ENCODE results near the gene ZNF566.

ZNF566 gene

DNA sequence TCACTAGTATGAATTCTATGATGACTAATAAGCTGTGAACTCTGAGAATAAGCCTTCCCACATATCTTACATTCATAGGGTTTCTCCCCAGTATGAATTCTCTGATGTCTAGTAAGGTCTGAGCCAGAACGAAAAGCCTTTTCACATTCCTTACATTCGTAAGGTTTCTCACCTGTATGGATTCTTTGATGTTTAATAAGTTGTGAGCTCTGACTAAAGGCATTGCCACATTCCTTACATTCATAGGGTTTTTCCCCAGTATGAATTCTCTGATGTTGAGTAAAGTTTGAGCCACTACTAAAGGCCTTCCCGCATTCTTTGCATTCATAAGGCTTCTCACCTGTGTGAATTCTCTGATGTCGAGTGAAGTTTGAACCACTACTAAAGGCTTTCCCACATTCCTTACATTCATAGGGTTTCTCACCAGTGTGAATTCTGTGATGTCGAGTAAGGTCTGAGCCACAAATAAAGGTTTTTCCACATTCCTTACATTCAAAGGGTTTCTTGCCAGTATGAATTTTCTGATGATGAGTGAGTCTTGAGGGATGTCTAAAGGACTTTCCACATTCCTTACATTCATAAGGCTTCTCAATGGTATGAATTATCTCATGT is 40.2 kb downstream of the ZNF566 start:
- DNase-seq (ENCODE audit: insufficient read length, low spot score), result no peak
- FAIRE-seq, result no peak
- TF ChIP-seq, protein P1, sequence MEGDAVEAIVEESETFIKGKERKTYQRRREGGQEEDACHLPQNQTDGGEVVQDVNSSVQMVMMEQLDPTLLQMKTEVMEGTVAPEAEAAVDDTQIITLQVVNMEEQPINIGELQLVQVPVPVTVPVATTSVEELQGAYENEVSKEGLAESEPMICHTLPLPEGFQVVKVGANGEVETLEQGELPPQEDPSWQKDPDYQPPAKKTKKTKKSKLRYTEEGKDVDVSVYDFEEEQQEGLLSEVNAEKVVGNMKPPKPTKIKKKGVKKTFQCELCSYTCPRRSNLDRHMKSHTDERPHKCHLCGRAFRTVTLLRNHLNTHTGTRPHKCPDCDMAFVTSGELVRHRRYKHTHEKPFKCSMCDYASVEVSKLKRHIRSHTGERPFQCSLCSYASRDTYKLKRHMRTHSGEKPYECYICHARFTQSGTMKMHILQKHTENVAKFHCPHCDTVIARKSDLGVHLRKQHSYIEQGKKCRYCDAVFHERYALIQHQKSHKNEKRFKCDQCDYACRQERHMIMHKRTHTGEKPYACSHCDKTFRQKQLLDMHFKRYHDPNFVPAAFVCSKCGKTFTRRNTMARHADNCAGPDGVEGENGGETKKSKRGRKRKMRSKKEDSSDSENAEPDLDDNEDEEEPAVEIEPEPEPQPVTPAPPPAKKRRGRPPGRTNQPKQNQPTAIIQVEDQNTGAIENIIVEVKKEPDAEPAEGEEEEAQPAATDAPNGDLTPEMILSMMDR (IDR thresholded peaks at IDR 0.05; ENCODE audit: insufficient read depth, missing control alignments), result no peak

DNA sequence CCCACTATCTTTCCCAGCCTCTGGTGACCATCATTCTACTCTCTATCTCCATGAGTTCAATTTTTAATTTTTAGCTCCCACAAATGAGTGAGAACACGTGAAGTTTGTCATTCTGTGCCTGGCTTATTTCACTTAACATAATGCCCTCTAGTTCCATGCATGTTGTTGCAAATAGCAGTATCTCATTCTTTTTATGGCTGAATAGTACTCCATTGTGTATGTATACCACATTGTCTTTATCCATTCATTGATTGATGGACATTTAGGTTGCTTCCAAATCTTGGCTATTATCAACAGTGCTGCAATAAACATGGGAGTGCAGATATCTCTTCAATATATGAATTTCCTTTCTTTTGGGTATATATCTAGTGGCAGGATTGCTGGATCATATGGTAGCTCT is 48.0 kb downstream of the ZNF566 start:
- DNase-seq (ENCODE audit: insufficient read length, low spot score) (no peak), FAIRE-seq (no peak)
- TF ChIP-seq, protein P1 (IDR thresholded peaks at IDR 0.05; ENCODE audit: insufficient read depth, missing control alignments), result no peak

DNA sequence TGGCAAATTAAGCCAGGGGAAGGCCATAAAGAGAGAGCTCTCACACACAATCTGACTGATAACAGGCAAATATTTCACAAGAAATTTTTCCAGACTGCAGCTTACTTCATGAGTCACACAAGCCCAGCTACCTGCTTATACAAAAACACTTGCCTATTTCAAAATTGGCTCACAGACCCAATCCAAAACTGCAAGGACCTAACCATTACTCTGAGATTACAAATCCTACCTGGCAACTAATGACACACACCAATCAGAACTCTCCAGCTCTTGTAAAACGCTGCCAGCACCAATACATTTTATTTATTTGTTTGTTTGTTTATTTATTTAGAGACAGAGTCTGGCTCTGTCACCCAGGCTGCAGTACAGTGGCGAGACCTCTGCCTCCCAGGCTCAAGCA is 52.8 kb downstream of the ZNF566 start:
- DNase-seq (ENCODE audit: insufficient read length, low spot score) (no peak), FAIRE-seq (no peak)
- TF ChIP-seq, protein P1 (IDR thresholded peaks at IDR 0.05; ENCODE audit: insufficient read depth, missing control alignments), result no peak

DNA sequence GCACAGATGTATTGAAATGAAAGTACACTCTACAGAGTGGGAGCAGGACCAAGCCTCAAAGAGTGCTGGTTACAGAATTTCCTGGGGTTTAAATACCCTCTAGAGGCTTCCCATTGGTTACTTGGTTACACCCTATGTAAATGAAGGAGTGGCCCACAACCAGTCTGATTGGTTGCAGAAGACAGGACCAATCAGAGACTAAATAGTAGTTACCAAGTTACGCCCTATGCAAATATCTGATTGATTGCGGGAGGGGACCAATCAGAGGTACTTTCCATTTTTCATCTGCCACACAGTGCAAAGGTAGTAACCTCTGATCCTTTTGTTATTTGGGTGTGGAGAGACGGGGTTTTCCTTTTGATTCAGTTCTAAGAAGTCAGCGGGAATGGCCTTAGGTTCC is 65.4 kb downstream of the ZNF566 start:
- TF ChIP-seq, protein P1 (IDR thresholded peaks at IDR 0.05; ENCODE audit: insufficient read depth, missing control alignments), result no peak
- DNase-seq (ENCODE audit: insufficient read length, low spot score) (no peak), FAIRE-seq (no peak)

DNA sequence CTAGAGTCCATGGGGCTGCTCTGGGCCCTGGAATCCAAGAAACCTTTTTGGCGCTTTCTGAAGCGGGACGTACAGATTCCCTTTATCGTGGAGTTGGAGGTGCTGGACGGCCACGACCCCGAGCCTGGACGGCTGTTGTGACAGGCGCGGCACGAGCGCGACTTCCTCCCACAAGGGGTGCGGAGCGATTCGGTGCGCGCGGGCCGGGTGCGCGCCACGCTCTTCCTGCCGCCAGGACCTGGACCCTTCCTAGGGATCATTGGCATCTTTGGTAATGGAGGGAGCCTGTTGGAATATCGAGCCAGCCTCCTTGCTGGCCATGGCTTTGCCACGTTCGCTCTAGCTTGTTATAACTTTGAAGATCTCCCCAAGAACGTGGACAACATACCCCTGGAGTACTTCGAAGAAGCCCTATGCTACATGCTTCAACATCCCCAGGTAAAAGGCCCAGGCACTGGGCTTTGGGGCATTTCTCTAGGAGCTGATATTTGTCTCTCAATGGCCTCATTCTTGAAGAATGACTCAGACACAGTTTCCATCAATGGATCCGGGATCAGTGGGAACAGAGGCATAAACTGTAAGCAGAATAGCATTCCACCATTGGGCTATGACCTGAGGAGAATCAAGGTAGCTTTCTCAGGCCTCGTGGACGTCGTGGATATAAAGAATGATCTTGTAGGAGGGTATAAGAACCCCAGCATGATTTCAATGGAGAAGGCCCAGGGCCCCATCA is 67.4 kb downstream of the ZNF566 start:
- FAIRE-seq (peak; percentile 38), DNase-seq (ENCODE audit: insufficient read length, low spot score) (no peak)
- TF ChIP-seq, protein P1 (IDR thresholded peaks at IDR 0.05; ENCODE audit: insufficient read depth, missing control alignments), result no peak

DNA sequence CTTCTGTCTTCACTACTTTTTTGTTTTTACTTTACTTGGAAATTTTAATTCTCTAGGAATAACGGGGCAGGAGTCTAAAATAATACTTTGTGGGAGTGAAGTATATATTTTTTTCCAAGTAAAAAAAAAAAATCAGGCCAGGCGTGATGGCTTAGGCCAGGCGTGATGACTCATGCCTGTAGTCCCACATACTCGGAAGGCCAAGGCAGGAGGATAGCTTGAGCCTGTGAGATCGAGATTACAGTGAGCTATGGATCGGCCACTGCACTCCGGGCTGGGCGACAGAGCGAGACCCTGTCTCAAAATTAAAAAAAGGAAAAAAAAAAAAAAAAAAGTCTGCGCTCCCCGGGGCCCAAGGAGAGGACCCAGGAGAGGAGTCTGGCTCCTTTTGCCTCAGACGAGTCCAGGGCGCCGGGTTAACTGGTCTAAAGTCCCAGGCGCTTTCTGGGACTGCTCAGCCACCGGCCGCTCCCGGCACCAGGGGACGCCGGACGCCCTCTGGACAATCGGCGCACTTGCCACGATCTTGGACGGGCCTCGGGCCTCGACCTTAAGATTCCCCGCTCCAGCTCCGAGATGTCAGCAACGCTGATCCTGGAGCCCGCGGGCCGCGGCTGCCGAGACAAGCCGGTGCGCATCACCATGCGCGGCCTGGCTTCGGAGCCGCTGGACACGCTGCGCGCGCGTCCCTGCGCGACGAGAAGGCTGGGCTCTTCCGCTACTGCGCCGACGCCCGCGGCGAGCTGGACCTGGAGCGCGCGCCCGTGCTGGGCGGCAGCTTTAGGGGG is 68.2 kb downstream of the ZNF566 start:
- TF ChIP-seq, protein P1 (IDR thresholded peaks at IDR 0.05; ENCODE audit: insufficient read depth, missing control alignments), result no peak
- DNase-seq (ENCODE audit: insufficient read length, low spot score), result no peak
- FAIRE-seq, result no peak
